AG04450 (cell line): ENCODE results near the gene DLG5. TPM values are rescaled to one million over a fixed set of nuclear protein-coding genes. Genes with fewer than 3 reads are reported as not detected.
"Not testable (repeated sequence)": the region's sequence is repeated elsewhere in the genome, so short reads cannot be mapped to it uniquely, and the experiment has no call there.

ENCODE experiments used
- CTCF ChIA-PET: fragments of 300-600, 350-600 bp; formaldehyde crosslinking; extraction: SDS; loops from one replicate; lab custom pipeline; 2022; ENCODE audit warnings: antibody characterized with exemption, inconsistent platforms; lab: Charles Lee
- POLR2A ChIA-PET: fragments of 350-600 bp; formaldehyde crosslinking; extraction: SDS; loops from one replicate; lab custom pipeline; 2021; ENCODE audit warnings: antibody characterized with exemption, inconsistent platforms; lab: Yijun Ruan, JAX
- DNase-seq: peaks from one replicate; pipeline ENCODE4 v3.0.0-alpha.2; 2011; ENCODE audit warnings: low read depth, low spot score
- H3K27ac ChIP-seq: one replicate; pipeline ENCODE4 v1.5.1; 2012; ENCODE audit warnings: low read depth, low read length, control low read depth
- H3K27me3 ChIP-seq: one replicate; pipeline ENCODE4 v1.6.0; 2012; ENCODE audit warnings: low read length; ENCODE audit not compliant: control insufficient read depth, insufficient read depth
- H3K4me3 ChIP-seq: 2 replicates; pipeline ENCODE4 v1.5.1; 2011; ENCODE audit warnings: mild to moderate bottlenecking, low read depth, low read length, control low read depth
- H3K9me3 ChIP-seq: 2 replicates; pipeline ENCODE4 v1.5.1; 2012; ENCODE audit warnings: low read length; ENCODE audit not compliant: control insufficient read depth, insufficient read depth
- polyA plus RNA-seq: library from polyadenylated mRNA; depleted of rRNA; stranded (reverse); fragments of >200 nt; gene quantifications from 2 replicates; pipeline ENCODE4 v1.2.3, GENCODE V29; 2011
- TF ChIP-seq, protein P1 (sequence below): IDR thresholded peaks from 2 replicates; pipeline ENCODE4 v1.5.1; 2011; ENCODE audit warnings: low read depth, low read length, control low read depth, inconsistent platforms

The DLG5 gene
- polyA plus RNA-seq, 1 experiment = 16.3 TPM

DNA sequence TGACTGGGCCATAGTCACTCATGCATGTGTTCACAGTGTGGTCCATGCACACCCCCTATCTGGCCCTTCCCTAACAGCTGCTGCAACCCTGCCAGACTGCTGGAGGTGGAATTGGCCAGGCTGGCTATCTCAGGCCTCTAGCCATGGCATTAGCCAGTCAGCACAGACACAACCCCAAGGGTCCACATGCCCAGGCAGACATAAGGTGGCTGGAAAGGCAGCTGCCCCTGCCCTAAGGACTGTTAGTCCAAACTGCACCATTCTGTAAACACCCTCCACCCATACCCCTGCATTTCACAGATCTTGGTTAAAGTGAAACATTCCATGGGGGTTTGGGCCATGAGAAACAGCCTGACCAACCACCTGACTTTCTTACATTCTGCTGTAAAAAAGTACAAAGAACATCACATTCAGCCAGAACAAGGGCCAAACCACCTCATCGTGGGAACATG, 151.6 kb downstream of the DLG5 start:
- Histone ChIP-seq H3K9me3 (peaks cover 8% of the 10 kb centered on the region), H3K4me3 (no peak overlapping the region), H3K27ac (peak overlapping the region; percentile 12), H3K27me3 (no peaks in the 10 kb centered on the region)
- TF ChIP-seq, protein P1, sequence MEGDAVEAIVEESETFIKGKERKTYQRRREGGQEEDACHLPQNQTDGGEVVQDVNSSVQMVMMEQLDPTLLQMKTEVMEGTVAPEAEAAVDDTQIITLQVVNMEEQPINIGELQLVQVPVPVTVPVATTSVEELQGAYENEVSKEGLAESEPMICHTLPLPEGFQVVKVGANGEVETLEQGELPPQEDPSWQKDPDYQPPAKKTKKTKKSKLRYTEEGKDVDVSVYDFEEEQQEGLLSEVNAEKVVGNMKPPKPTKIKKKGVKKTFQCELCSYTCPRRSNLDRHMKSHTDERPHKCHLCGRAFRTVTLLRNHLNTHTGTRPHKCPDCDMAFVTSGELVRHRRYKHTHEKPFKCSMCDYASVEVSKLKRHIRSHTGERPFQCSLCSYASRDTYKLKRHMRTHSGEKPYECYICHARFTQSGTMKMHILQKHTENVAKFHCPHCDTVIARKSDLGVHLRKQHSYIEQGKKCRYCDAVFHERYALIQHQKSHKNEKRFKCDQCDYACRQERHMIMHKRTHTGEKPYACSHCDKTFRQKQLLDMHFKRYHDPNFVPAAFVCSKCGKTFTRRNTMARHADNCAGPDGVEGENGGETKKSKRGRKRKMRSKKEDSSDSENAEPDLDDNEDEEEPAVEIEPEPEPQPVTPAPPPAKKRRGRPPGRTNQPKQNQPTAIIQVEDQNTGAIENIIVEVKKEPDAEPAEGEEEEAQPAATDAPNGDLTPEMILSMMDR = no peak
- DNase-seq = peak; percentile 20
- POLR2A ChIA-PET = no interaction called here
- CTCF ChIA-PET = interaction anchor here (0.9 kb wide), 1 partner anchor 18 kb away, joined by 4 read pairs; no protein-coding TSS in a partner anchor

DNA sequence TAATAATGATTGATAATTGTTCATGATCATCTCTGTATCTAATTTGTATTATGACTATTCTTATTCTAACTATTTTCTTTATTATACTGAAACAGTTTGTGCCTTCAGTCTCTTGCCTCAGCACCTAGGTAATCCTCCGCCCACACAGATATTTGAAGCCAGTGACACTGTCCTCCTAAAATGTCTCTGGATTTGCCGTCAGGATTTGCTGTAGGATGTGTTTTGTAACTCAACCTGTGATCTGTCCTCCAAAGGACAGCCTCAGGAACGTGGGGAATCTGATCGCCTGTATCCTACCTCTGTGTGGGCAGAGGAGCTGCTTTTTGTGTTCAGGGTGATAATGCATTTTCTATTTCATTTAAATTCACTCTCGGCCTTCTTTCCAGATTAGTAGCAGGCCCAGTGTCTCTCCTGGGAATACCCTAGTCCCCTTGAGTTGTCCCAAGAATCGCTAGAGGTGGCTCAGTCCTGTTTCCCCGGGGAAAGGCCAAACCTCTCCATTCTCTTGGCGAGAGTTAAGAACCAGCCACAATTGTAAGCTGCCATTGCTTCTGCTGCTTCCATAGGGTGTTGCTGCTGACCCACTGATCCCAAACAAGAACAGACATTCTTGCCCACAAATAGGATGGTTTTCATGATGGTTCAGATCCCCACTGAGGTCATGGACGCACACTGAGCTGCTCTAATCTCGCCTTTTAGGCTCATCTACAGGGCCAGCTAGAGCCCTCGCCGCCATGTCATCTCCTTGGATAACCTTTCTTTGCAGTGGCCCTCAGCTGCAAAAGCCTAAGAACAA, 152.7 kb downstream of the DLG5 start:
- no peaks in the 10 kb centered on the region for H3K27me3 ChIP-seq
- H3K9me3 ChIP-seq = peaks cover 8% of the 10 kb centered on the region; the same call in 1 of the 2 replicates
- H3K4me3 ChIP-seq = no peak overlapping the region
- ChIA-PET POLR2A (no interaction called here), CTCF (interaction anchor here (0.9 kb wide), 1 partner anchor 17 kb away, joined by 4 read pairs; no protein-coding TSS in a partner anchor)
- DNase-seq = no peak
- H3K27ac ChIP-seq = no peak overlapping the region
- TF ChIP-seq, protein P1 = no peak

DNA sequence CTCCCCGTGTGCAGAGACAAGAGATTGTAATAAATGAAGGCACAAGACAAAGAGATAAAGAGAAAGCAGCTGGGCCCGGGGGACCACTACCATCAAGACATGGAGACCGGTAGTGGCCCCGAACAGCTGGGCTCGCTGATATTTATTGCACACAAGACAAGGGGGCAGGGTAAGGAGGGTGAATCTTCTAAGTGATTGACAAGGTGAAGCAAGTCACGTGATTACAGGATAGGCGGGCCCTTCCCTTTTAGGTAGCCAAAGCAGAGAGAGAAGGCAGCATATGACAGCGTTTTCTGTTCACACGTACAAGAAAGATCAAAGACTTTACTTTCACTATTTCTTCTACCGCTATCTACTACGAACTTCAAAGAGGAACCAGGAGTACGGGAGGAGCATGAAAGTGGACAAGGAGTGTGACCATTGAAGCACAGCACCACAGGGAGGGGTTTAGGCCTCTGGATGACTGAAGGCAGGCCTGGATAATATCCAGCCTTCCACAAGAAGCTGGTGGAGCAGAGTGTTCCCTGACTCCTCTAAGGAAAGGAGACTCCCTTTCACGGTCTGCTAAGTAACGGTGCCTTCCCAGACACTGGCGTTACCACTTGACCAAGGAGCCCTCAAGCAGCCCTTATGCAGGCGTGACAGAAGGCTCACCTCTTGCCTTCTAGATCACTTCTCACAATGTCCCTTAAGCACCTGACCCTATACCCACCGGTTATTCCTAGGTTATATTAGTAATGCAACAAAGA, 153.5 kb downstream of the DLG5 start:
- H3K27ac ChIP-seq, POLR2A ChIA-PET, H3K4me3 ChIP-seq, H3K9me3 ChIP-seq, DNase-seq, CTCF ChIA-PET, H3K27me3 ChIP-seq: not testable (repeated sequence)

DNA sequence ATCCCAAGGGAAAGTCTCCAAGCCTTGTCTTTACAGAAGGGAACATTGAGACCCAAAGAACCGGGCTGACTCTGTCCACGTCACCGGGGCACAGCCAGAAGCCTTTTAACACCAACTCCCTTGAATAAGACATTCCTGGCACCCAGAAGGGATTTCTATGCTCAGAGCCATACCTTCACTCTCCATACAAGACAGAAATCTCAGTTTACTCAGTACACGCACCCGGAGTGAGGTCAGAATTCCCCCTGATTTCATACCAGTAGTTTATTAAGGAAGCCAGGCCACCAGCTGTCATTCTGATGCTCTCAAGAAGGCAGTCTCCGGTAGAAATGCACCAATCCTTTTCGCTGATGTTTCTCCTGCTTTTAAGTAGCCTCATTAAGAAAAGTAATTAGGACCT, 154.7 kb downstream of the DLG5 start:
- Histone ChIP-seq H3K4me3 (no peak overlapping the region), H3K27ac (no peak overlapping the region), H3K9me3 (peaks cover 4% of the 10 kb centered on the region; the same call in 1 of the 2 replicates), H3K27me3 (no peaks in the 10 kb centered on the region)
- no peak for DNase-seq
- ChIA-PET POLR2A (no interaction called here), CTCF (interaction anchor here (0.7 kb wide), 1 partner anchor 233 kb away, joined by 3 read pairs; no protein-coding TSS in a partner anchor)
- TF ChIP-seq, protein P1 = no peak

DNA sequence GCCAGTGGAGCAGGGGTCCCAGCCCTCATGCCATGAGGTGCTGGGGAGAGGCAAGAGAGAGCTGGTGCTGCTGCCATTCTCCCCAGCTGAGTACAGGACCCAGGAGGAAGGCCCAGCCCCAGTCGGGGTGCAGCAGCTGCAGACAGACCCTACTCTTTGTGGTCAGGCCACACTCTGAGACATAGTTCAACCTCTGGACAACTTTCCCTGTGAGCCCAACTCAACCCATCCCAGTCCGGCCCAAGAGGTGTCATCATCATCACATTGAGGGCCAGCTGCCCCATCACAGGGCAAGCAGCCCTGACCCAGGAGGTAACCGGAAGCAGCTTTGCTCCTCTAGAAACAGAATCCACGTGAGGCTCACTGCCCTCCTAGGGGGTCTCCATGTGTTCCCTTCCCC, 155.1 kb downstream of the DLG5 start:
- ChIA-PET CTCF (interaction anchor here (0.7 kb wide), 1 partner anchor 232 kb away, joined by 3 read pairs; no protein-coding TSS in a partner anchor), POLR2A (no interaction called here)
- DNase-seq = no peak
- TF ChIP-seq, protein P1 = no peak
- peaks cover under 1% of the 10 kb centered on the region; the same call in 1 of the 2 replicates for H3K9me3 ChIP-seq
- no peak overlapping the region for H3K27ac ChIP-seq
- no peaks in the 10 kb centered on the region for H3K27me3 ChIP-seq
- no peak overlapping the region for H3K4me3 ChIP-seq
